PFSK-1 (cell line): ENCODE measurements around the gene ZNF222.

Experiments
- POLR2AphosphoS5 ChIP-seq: IDR thresholded peaks from 2 replicates; pipeline ENCODE4 v1.6.1; 2012; ENCODE audit warnings: low read depth, mild to moderate bottlenecking, control low read depth, low read length, moderate library complexity
- TAF1 ChIP-seq: IDR thresholded peaks from 2 replicates; pipeline ENCODE4 v1.6.1; 2012; ENCODE audit warnings: low read length, control low read depth, borderline replicate concordance; ENCODE audit not compliant: insufficient read depth

DNA sequence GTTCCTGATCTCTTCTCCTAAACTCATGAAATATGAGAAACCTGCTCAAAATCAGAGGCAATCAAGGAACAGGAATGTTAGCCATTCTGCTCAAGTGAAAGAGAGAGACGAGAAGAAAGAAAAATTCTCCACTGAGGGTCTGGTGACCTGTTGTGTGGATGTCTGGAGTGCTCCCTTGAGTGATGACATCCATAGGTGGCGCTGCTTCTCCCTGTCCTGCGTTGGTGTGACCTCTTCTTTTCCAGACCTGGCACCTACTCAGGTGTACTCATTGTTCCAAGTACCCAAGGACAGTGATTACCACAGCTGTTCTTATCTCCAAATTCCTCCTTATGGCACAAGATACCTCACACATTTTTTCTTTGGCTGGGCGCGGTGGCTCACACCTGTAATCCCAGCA lies 30.7 kb downstream of the ZNF222 start:
- TF ChIP-seq POLR2AphosphoS5 (no peak), TAF1 (no peak)
